ENCODE data around the gene PCK2.

DNA sequence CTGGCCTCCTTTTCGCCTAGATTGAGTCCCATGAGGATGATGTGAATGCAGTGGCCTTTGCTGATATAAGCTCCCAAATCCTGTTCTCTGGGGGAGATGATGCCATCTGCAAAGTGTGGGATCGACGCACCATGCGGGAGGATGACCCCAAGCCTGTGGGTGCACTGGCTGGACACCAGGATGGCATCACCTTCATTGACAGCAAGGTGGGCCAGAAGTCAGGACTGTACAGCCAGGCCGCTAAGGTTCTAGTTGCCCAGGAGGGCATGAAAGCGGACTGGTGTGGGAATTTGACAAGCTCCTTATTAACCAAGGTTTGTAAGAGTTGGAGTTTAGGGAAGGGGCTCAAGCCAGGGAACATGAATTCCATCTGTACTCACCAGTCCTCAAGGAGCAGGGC, 25.6 kb downstream of the PCK2 start:
- TF ChIP-seq RBBP5 (IDR thresholded peaks at IDR 0.05; ENCODE audit: borderline replicate concordance, low read depth, low read length): no peak
- TF ChIP-seq JUN (IDR thresholded peaks at IDR 0.05; ENCODE audit: low read depth, low read length): no peak
- no peak for TF ChIP-seq GTF2F1 (IDR thresholded peaks at IDR 0.05; ENCODE audit: borderline replicate concordance, low read depth, low read length)

All from H1 (cell line).